Islet of Langerhans (tissue), 1 donor: ENCODE results near the gene BCKDHA.
A peak's percentile ranks its signal among the peaks of the same experiment; 100 is the strongest.

Source experiments
- FAIRE-seq: peaks from one replicate; lab custom pipeline; 2011; peaks lifted over from hg19 to GRCh38; lab: Jason Lieb, UNC

The BCKDHA gene

DNA sequence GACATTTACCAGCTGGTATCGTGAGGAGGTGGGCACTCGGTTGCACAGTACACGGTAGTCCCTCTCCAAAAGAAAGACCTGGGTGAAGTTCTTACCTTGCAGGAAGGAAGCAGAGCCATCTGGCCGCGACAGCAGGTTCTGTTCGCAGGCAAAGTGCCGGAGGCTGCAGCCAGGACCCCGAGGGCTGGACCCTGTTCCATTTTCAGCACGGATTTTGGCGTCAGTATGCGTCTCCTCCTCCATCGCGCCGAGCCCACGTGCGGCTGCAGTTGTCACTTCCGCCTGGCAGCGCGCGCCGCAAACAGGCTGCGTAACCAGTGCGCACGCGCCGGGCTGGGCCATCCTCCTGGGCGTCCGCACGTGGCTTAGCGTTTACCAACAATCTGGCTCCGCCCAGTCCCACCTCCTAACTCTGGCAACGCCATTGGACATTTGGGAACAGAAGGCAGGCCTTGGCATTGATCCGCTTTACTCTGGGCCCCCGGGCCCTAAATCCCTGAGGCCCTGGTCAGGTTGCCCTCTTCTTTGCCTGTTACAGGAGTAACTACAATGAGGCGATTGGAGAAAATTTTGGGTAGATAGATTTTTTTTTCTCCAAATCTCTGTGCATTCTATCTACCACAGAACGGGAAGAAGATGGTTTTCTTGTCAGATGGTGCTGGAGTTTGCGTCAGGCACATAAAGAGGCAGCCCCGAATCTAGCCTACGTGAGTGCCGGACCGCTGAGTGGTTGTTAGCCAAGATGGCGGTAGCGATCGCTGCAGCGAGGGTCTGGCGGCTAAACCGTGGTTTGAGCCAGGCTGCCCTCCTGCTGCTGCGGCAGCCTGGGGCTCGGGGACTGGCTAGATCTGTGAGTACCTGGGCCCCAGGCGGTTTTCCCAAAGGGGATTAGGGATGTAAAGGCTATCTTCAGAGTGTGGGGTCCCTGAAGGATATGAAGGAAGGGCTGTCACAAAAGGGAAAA is at the start of gene BCKDHA, which contains the start of gene EXOSC5:
TSS of gene BCKDHA (plus strand) at position 733 of the 964 bp plus-strand sequence. CDS start at position 743, 10 bp downstream.
TSS of gene EXOSC5 (minus strand) at position 274 of the 964 bp plus-strand sequence. CDS start at position 243, 31 bp downstream.
- peak; percentile 93 for FAIRE-seq

GRCh38 chr19:41350735-41351338 is 46.8 kb upstream of the BCKDHA start:
- FAIRE-seq = no peak

DNA sequence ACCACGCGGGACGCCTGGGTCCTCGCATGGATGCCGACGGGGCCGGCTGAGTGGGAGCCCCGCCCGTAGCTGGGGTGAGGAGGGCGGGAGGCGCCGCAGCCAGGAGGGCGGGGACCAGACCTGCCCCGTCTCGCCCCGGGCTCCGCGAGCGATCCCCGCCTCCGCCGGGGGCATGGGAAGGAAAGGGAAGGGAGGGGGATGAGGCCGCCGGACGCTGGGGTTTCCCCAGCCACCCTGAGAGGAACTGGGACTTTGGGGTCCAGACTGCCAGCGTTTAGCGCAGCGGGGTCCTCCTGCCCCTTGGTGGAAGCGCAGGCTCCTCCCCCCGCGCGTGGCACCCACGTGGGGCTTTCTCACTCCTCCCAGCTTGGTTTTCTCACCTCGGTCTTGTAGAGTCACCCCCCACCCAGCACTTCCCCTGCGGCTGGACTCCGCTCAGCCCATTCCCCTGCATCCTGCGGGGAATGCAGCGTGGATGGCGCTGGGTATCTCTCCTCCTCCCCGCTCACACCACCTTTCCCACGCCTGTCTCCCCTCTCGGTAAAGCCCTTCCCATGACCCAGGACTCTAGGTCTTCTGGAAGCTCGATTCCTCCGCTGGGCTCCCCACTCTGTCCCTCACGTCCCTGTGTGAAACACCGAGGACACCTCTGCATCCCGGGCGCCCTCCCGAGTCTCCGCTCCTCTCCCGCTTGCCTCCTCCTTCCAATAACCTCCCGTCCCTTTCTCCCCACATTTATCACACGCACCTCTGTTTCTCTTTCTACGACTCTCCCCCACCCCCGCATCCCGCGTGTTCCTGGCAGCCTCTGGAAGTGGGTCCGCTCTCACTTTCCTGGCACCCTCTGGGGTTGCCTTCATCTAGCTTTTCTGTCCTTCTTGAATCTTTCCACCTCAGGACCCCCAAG is 46.0 kb upstream of the BCKDHA start:
- FAIRE-seq = no peak

DNA sequence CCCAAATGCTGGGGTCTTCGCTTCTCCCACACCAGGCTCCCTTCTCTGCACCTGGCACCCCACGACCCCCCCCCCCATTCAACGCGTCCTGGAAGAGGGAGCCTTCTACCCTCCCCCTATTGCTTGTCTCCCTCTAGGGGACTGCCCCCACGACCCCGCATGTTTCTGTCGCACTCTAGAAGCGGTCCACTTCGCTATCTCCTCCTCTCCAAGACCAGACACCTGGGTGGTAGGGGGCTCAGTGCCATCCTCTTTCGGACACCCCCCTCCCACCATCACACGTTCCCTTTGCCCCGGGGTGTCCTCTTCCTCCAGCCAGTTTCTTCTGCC is 45.4 kb upstream of the BCKDHA start:
- FAIRE-seq = no peak

- no peak for FAIRE-seq
These were observed 44.8 kb upstream of the BCKDHA start for GRCh38 chr19:41352609-41353465.

DNA sequence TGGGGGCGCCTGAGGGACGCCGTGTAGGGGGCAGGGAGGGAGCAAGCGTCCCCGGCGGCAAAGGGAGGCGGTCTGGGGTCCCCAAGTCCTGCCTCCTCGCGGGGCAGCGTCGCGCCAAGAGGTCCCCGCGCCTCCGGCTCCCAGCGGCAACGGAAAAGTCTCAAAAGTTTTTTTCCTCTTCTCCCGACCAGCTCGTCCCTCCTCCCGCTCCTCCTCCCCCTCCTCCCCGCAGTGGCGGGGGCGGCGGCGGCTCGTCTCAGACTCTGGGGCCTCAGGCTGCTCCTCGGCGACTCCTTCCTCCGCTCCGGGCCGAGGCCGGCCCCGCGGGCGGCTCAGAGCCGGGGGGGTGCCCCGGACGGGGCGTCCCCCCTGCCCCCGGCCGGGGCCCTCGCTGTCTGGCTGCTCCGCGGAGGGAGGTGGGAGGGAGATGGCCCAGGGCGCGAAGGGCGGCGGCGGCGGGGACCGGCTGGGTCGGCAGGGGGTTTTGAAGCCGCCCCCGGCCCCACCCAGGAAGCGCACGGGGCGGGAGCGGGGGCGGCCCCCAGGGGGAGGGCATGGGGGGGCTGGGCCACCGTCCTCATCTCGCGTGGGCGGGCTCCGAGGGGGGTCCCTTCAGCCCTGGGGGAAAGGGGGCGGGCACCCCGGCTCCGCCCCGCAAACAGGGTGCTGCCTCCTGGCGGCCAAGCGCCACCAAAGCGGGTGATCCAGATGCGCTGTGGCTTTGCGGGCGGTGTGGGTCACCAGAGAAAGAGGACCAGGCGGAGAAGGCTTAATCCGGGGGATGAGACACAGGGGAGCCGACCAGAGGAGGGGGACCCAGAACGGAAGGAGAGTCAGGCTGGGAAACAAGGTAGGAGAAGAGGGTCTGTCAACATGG is 43.9 kb upstream of the BCKDHA start, which contains the start of gene TGFB1:
TSS of gene TGFB1 (minus strand) at position 457 of the 877 bp plus-strand sequence. CDS start 878 bp downstream, outside the sequence.
- no peak for FAIRE-seq

DNA sequence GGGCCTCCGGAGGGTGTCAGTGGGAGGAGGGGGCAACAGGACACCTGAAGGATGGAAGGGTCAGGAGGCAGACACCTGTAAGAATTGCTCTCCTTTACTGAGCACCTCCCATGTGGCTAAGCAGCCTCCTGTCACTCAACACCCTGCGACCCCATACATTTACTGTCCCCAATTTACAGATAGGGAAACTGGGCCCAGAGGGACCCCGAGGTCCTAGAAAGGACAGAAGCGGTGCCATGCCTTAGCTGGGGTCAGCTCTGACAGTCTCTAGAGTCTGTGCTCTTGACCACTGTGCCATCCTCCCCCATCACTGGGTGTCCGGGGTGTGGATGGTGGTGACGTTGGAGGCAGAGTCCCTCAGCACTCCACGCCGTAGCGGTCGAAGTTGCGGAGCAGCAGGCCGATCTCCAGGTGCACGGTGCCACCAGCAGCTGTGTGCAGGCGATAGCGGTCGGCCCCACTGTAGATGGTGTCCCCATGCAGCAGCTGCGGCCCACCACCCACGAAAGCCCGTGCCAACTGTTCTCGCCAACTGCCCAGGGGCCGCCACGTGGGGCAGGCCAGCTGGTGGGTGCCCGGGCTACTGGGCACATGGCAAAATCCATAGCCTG is 43.2 kb upstream of the BCKDHA start:
- no peak for FAIRE-seq

DNA sequence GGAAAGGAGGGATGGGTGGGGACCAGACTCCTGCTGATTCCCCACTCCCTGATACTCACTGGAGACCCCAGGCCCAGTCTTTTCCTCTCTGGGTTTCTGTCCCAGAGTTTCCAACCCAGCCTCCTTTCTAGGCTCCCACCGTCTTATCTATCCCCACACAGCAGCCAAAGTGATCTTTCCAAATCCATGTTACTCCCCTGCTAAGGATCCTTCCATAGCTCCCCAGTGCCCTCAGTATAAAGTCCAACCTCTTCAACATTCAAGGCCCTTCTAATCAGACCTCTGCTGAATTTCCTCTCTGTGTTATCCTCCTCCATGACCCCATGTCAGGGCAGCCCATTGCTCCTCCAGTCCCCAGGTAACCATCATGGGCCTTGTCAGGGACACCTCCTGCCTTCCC is 42.6 kb upstream of the BCKDHA start:
- FAIRE-seq = no peak

DNA sequence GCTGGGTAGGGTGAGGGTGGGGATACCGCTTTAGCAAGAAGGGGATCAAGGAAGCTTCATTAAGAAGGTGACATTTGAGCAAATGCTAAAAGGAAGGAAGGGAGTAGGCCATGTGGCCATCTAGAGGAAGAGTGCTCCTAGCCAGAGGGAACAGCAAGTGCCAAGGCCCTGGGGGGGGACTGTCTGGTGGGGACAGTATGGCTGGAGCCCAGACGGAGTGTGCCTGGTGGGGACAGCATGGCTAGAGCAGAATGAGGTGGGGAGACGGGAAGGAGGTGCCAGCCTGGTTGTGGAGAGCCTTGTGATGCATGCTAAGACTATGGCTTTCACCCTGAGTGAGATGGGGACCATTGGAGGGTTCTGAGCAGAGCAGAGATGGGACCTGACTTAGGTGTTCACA is 41.8 kb upstream of the BCKDHA start:
- no peak for FAIRE-seq

DNA sequence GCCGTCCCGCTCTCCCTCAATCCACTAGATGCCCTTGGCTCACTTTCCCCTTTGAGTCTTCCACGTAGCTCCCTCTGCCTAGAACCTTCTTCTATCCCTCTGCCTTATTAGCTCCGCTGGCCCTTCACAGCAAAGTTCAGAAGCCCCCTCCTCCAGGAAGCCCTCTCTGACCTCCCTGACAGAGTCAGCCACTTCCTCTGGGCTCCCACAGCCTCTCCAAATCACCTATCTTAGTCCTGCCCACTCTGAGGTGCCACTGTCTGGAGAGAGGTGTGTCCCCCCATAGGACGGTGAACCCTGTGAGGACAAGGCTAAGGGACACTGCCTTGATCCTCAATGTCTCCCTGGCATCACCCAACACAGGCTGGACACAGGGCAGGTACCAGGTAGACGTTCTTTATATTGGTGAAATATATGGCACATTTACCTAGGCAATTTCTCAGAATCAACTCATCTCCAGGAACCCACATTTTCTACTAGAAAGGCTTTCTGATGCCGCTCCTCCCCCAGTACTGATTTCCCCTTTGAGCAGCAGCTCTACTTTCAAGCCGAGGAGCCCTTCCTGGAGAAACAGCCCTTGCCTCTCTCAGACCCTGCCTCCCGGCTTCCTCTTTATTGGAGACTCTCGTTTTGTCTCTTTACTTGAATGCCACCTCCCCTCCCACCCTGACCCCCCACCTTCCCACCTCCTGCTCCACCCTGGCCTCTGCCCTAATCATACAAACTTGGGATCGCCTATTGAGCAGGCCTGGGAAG is 40.5 kb upstream of the BCKDHA start:
- FAIRE-seq = no peak

DNA sequence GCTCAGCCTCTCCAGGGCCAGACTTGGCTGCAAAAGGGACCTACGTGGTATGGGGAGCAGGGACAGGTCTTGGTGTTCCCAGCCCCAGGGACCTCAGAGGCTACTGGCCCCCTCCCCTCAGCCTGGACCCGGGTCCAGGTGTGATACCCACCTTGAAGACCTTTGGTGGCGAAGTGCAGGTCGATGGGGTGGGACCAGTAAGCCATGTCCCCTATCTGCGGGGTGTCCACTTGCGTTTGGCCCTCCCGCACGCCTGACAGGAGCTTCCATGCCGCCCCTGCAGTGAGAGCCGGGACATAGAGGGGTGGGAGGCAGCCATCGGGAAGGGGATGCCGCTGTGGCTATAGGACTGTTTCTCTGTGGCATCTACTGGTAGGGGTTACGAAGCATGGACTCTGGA is 39.9 kb upstream of the BCKDHA start:
- FAIRE-seq = no peak

GRCh38 chr19:41359741-41360140 is 37.9 kb upstream of the BCKDHA start:
- FAIRE-seq = no peak

GRCh38 chr19:41362143-41362847 is 35.3 kb upstream of the BCKDHA start:
- no peak for FAIRE-seq

- no peak for FAIRE-seq
These were observed 34.3 kb upstream of the BCKDHA start for GRCh38 chr19:41363371-41363752.

GRCh38 chr19:41363753-41364523 is 33.7 kb upstream of the BCKDHA start, which contains the start of gene B9D2:
Gene B9D2 (minus strand): TSS chr19:41364149. CDS start chr19:41363519, 630 bp downstream.
- peak; percentile 51 for FAIRE-seq

DNA sequence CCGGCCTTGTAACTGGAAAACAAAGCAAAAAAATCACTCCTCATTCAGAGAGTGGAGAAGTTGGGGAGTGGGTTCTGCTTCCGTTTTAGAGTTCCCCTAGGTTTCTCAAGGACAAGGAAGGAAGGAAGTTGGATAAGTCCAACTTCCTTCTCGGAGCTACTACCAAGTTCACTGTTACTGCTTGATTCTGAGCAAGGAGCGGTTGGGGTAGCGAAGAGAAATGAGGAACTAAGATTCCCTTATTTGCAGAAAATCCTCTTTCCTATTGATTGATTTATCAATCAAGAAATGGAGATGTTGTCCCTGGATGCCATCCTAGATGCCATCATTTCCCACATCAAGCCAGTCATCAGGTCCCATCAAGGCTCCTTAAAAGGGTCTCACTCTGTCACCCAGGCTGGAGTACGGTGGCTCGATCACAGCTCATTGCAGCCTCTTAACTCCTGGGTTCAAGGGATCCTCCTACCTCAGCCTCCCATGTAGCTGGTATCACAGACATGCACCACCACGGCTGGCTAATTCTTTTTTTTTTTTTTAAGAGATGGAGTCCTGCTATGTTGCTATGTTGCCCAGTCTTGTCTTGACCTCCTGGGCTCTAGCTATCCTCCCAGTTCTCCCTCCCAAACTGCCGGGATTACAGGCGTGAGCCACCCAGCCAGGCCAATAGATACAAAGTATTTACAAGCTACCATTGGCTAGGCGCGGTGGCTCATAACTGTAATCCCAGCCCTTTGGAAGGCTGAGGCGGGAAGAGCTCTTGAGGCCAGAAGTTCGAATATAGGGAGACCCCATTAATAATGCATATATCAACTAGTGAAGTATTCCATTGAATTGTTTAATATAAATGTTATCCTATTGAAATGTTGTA is 32.9 kb upstream of the BCKDHA start:
- FAIRE-seq = no peak

- FAIRE-seq = no peak
These were observed 31.5 kb upstream of the BCKDHA start for GRCh38 chr19:41366089-41366488.
